ENCODE measurements around the gene SLC30A9. TPM values are rescaled to one million over a fixed set of nuclear protein-coding genes. Genes with fewer than 3 reads are reported as not detected.
A peak's percentile ranks its signal among the peaks of the same experiment; 100 is the strongest.

Gene SLC30A9
- total RNA-seq (2014; rRNA removed) (32.4 and 32.7 TPM in 2 replicates), Bru-seq, nascent RNA (percentile 74 among the genes with signal in this experiment), BruChase-seq, experiment 1, labeled RNA remaining after a 6-hour chase (percentile 61 among the genes with signal in this experiment), BruChase-seq, experiment 2, labeled RNA remaining after a 2-hour chase (percentile 71 among the genes with signal in this experiment)
- long read RNA-seq, full-length matches to known transcripts = 91 of 120 reads
- long read RNA-seq, partial matches to known transcripts = 11 of 120 reads
- long read RNA-seq, other reads (novel, unspliced or antisense) = 18 of 120 reads

DNA sequence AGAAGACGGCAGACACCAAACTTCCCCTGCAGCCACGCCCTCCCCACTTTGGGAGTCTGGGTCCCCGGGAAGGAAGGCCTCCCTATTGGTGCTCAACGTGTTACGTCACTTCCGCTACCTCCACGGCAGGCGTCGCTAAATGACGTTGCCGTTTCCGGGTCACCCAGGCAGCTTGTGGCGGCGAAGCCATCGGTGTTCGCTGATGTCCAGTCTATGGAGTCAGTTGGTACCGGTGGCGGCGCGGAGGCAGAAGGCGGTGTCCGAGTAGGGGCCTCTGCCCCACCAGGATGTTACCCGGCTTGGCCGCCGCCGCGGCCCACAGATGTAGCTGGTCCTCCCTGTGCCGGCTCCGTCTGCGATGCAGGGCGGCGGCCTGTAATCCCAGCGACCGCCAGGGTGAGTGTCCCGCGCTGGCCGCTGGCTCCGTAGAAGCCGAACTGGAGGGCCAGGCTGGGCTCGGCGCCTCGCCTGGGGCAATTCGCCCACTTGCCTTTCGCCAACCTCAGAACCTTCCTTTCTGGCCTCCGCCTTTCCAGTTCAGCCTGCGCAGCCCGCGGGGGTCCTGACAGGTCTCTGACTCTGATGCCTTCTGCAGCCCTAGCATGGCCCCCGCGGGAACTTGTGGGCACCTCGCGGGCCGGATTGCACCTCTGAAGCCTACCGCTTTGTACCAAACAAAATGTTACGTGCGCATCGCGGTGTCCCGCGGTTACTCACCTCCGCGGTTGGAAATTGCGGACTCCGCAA, at the start of gene SLC30A9:
SLC30A9 (plus strand) TSS at position 166 of the 747 bp plus-strand sequence; CDS start at position 288, 122 bp downstream.
- POLR2A ChIA-PET (ENCODE audit: unreplicated experiment) = no interaction called here

DNA sequence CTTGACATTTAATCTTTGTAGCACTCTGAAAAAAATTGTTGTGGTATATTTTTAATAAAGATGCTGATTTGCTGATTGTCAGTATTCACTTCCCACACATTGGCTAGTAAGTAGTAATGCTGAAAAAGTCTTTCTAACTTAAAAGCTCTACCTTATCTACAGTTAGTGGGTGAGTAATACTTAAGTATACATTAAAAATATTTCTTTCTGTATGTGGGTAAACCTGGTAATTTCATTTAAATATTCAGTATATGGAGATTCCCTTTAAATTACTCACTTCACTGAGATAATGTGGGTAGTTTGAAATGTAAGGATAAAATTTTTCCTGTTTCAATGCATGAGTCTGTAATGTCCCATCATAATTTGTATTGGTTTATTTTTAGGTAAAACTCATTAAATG, 49.5 kb upstream of the SLC30A9 start:
- ATAC-seq = peak; percentile 61

More for the DNA sequence above, at the start of gene SLC30A9:
- H3F3A ChIP-seq (ENCODE audit: low read length, unreplicated experiment) = no peaks in the 10 kb centered on the region
- TSS peak; percentile 62 for BruUV-seq (replicated peaks)
- H2AFZ ChIP-seq (ENCODE audit: low read length) = peak within 1 kb of the TSS; percentile 95
- H3K79me2 ChIP-seq (ENCODE audit: low read length) = peaks cover 39% of the 10 kb centered on the region
- H3K9me3 ChIP-seq (ENCODE audit: low read length) = no peaks in the 10 kb centered on the region
- intact Hi-C loops (cut with micrococcal nuclease) = loop anchor here (5.0 kb wide), 2 partner anchors 57 to 422 kb away; no protein-coding TSS in a partner anchor
- H3K9me2 ChIP-seq (replicated peaks; ENCODE audit: low read length) = no peaks in the 10 kb centered on the region
- H3K4me3 ChIP-seq (ENCODE audit: low read length) = peak within 1 kb of the TSS; percentile 98
- H3K9ac ChIP-seq (ENCODE audit: low read length) = peak within 1 kb of the TSS; percentile 87
- peak within 1 kb of the TSS; percentile 97 for H3K4me2 ChIP-seq (ENCODE audit: low read length)
- H4K20me1 ChIP-seq (ENCODE audit: low read length) = no peaks in the 10 kb centered on the region
- peak; percentile 91 for DNase-seq
- H3K36me3 ChIP-seq (ENCODE audit: low read depth, low read length) = no peaks in the 10 kb centered on the region
- TF ChIP-seq EZH2 (IDR thresholded peaks at IDR 0.05; ENCODE audit: low read length, unreplicated experiment) (no peak), EZH2phosphoT487 (IDR thresholded peaks at IDR 0.05; ENCODE audit: borderline replicate concordance, low read length) (no peak)
- TF ChIP-seq, protein P1, sequence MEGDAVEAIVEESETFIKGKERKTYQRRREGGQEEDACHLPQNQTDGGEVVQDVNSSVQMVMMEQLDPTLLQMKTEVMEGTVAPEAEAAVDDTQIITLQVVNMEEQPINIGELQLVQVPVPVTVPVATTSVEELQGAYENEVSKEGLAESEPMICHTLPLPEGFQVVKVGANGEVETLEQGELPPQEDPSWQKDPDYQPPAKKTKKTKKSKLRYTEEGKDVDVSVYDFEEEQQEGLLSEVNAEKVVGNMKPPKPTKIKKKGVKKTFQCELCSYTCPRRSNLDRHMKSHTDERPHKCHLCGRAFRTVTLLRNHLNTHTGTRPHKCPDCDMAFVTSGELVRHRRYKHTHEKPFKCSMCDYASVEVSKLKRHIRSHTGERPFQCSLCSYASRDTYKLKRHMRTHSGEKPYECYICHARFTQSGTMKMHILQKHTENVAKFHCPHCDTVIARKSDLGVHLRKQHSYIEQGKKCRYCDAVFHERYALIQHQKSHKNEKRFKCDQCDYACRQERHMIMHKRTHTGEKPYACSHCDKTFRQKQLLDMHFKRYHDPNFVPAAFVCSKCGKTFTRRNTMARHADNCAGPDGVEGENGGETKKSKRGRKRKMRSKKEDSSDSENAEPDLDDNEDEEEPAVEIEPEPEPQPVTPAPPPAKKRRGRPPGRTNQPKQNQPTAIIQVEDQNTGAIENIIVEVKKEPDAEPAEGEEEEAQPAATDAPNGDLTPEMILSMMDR (conservative IDR thresholded peaks at IDR 0.05; ENCODE audit: low read depth, low read length) = no peak; the same call in 1 of the 2 replicates
- H3K4me1 ChIP-seq (ENCODE audit: insufficient read depth, low read length) = peaks cover 15% of the 10 kb centered on the region
- H3K27ac ChIP-seq (ENCODE audit: low read length) = peak within 1 kb of the TSS; percentile 32
- H3K27me3 ChIP-seq (ENCODE audit: low read length) = no peaks in the 10 kb centered on the region
- CTCF ChIA-PET = no interaction called here
- peak; percentile 83 for ATAC-seq

More for the DNA sequence above, 49.5 kb upstream of the SLC30A9 start:
- DNase-seq = peak; percentile 21
- Histone ChIP-seq H3K79me2 (ENCODE audit: low read length) (peaks cover 73% of the 10 kb centered on the region), H3K4me2 (ENCODE audit: low read length) (no peak overlapping the region), H4K20me1 (ENCODE audit: low read length) (peaks cover 17% of the 10 kb centered on the region; the same call in 1 of the 2 replicates), H3K9me3 (ENCODE audit: low read length) (no peaks in the 10 kb centered on the region), H3K4me1 (ENCODE audit: insufficient read depth, low read length) (peaks cover 21% of the 10 kb centered on the region), H3F3A (ENCODE audit: low read length, unreplicated experiment) (no peaks in the 10 kb centered on the region), H3K9ac (ENCODE audit: low read length) (no peak overlapping the region), H3K9me2 (replicated peaks; ENCODE audit: low read length) (no peaks in the 10 kb centered on the region), H3K27ac (ENCODE audit: low read length) (no peak overlapping the region), H2AFZ (ENCODE audit: low read length) (no peak overlapping the region), H3K27me3 (ENCODE audit: low read length) (no peaks in the 10 kb centered on the region), H3K36me3 (ENCODE audit: low read depth, low read length) (peaks cover 28% of the 10 kb centered on the region), H3K4me3 (ENCODE audit: low read length) (no peak overlapping the region)
- no TSS peak for BruUV-seq (replicated peaks)
- TF ChIP-seq, protein P1 (conservative IDR thresholded peaks at IDR 0.05; ENCODE audit: low read depth, low read length) = no peak
- TF ChIP-seq EZH2phosphoT487 (IDR thresholded peaks at IDR 0.05; ENCODE audit: borderline replicate concordance, low read length) (no peak), EZH2 (IDR thresholded peaks at IDR 0.05; ENCODE audit: low read length, unreplicated experiment) (no peak)
- ChIA-PET CTCF (no interaction called here), POLR2A (ENCODE audit: unreplicated experiment) (interaction anchor here (0.6 kb wide), 1 partner anchor 36 kb away, joined by 3 read pairs; no protein-coding TSS in a partner anchor)
- intact Hi-C loops (cut with micrococcal nuclease) = no loop called here

All from PC-3 (cell line).